Peyer's patch (tissue), 4 donors: Measurements from ENCODE around the gene HTR2C.

Experiments
- CTCF ChIP-seq, 6 experiments: fragments of 450-650 bp in 4 of 6; fragments of 200-600 bp in 2 of 6; sonication (generic) in 1 of 6; IDR thresholded peaks; one replicate each; pipeline ENCODE4 v1.5.1; 2017 to 2019; ENCODE audit warnings: antibody characterized with exemption in 6 of 6, mild to moderate bottlenecking in 3 of 6, moderate library complexity in 1 of 6
- POLR2A ChIP-seq, 2 donors: fragments of 450-650 bp; IDR thresholded peaks; one replicate each; pipeline ENCODE4 v1.5.1; 2017; ENCODE audit warnings: antibody characterized with exemption in 2 of 2, mild to moderate bottlenecking in 2 of 2, moderate library complexity in 2 of 2

- TF ChIP-seq CTCF (IDR thresholded peaks at IDR 0.05) (no peak), POLR2A (IDR thresholded peaks at IDR 0.05) (no peak)
Measured at GRCh38 chrX:114584375-114584943, 573 bp downstream of the HTR2C start.
